ENCODE measurements around the gene CACNA1E. TPM values are rescaled to one million over a fixed set of nuclear protein-coding genes. Genes with fewer than 3 reads are reported as not detected.

The CACNA1E gene
- total and polyA plus RNA-seq, 2 experiments from 2014 or later, result 0.32 to 1.1 TPM

- no peaks in the 10 kb centered on the region for H3K4me1 ChIP-seq (ENCODE audit: insufficient read depth)
- Mint-ChIP-seq H3K27me3 (ENCODE audit: insufficient read depth, low read depth, poor library complexity) (peaks cover 2% of the 10 kb centered on the region), H3K4me1 (peaks cover 8% of the 10 kb centered on the region; the same call in 2 of the 3 replicates), H3K9me3 (peaks cover 25% of the 10 kb centered on the region), H3K27ac (no peak overlapping the region), H3K4me3 (no peak overlapping the region), H3K36me3 (ENCODE audit: low read depth) (peaks cover 15% of the 10 kb centered on the region)
- H4K20me1 ChIP-seq (replicated peaks; ENCODE audit: insufficient read depth), result no peaks in the 10 kb centered on the region
- peaks cover 7% of the 10 kb centered on the region; the same call in 1 of the 2 replicates for H3K9me2 ChIP-seq (ENCODE audit: insufficient read depth)
- no peaks in the 10 kb centered on the region for H3K36me3 ChIP-seq (ENCODE audit: insufficient read depth)
- no peaks in the 10 kb centered on the region for H3F3A ChIP-seq (replicated peaks; ENCODE audit: low read depth)
- DNase-seq (ENCODE audit: low spot score) (no peak), ATAC-seq (no peak)
- H3K4me2 ChIP-seq, result no peak overlapping the region
- no peak overlapping the region for H3K4me3 ChIP-seq
- no peak for TF ChIP-seq EZH2phosphoT487 (IDR thresholded peaks at IDR 0.05; ENCODE audit: unreplicated experiment)
- no peak for TF ChIP-seq REST (IDR thresholded peaks at IDR 0.05; ENCODE audit: unreplicated experiment)
- no peak for TF ChIP-seq ZNF462 (CRISPR knock-in tag; IDR thresholded peaks at IDR 0.05)
- TF ChIP-seq CTCF (conservative IDR thresholded peaks at IDR 0.05; ENCODE audit: low read depth in 2 of 2), result no peak
- no peak for TF ChIP-seq JUNB (IDR thresholded peaks at IDR 0.05; ENCODE audit: unreplicated experiment)
- TF ChIP-seq ZNF331 (CRISPR knock-in tag; IDR thresholded peaks at IDR 0.05; ENCODE audit: low read depth), result no peak
- no peak for TF ChIP-seq CREB1 (CRISPR knock-in tag; IDR thresholded peaks at IDR 0.05; ENCODE audit: low read depth)
- no peak for TF ChIP-seq STAT1 (IDR thresholded peaks at IDR 0.05; ENCODE audit: unreplicated experiment)
- TF ChIP-seq EZH2 (IDR thresholded peaks at IDR 0.05; ENCODE audit: low read depth, unreplicated experiment), result no peak
- TF ChIP-seq ZNF114 (CRISPR knock-in tag; IDR thresholded peaks at IDR 0.05), result no peak
- TF ChIP-seq POLR2AphosphoS5 (IDR thresholded peaks at IDR 0.05; ENCODE audit: low read depth), result no peak
- TF ChIP-seq NANOG (IDR thresholded peaks at IDR 0.05; ENCODE audit: borderline replicate concordance), result no peak
- no peak for TF ChIP-seq ETS1 (IDR thresholded peaks at IDR 0.05)
- H2AFZ ChIP-seq, result no peak overlapping the region
- H3K79me2 ChIP-seq (replicated peaks; ENCODE audit: insufficient read depth), result no peaks in the 10 kb centered on the region
- H3K27ac ChIP-seq (ENCODE audit: low read depth), result no peak overlapping the region
- no peaks in the 10 kb centered on the region for H3K27me3 ChIP-seq (ENCODE audit: insufficient read depth)
Measured at GRCh38 chr1:181531441-181531840, 48.1 kb downstream of the CACNA1E start.
